Esophagus mucosa (tissue), 1 donor: ENCODE results near the gene TENT5C. TPM values are rescaled to one million over a fixed set of nuclear protein-coding genes. Genes with fewer than 3 reads are reported as not detected.
A peak's percentile ranks its signal among the peaks of the same experiment; 100 is the strongest.

Source experiments
- ATAC-seq: fragments of 200-7000 bp; cut with Tn5 transposase; one replicate; pipeline ENCODE4 v1.9.1; 2020
- total RNA-seq: library from RNA; stranded (reverse); gene quantifications from one replicate; pipeline ENCODE4 v1.2.4, GENCODE V29; 2023
- donor health status: DM: yes; HTN: yes; CAD: no.

TENT5C gene
- total RNA-seq, 1 donor from 2014 or later = 1.1 TPM

- ATAC-seq = no peak
Observed at GRCh38 chr1:117592155-117592554, 13.7 kb upstream of the TENT5C start.

DNA sequence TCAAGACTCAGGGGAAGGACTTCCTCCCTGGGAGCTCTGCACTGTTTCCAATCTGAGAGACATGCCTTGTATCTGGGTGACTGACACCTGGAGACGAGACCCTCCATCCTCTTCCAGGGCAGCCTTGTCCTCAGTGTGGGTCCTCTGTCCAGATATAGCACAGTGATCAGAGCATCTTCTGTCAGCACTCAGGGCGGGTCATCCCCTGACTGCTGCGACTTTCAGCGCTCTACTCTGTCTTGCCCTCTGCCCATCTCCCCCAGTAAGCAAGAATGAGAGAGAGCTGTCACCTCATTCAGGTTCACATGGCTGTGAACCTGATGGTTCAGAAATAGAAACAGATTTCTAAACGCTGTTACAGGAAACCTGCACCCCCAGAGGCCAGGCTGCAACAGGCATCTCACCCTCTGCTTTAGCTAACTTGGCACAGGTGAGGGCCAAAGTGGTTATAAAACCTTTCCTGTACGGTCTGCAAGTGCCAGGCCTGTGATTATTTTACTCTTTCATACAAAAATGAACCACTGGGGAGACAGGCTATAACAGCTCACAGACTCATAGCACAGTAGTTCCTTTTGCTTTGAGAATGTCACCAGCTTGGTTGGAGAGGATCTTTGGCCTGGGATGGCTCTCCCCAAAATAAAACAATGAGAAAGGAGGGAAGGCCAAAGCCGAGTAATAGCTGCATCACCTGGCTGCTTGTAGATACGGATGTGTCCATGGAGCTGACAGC lies 11.4 kb upstream of the TENT5C start:
- ATAC-seq = no peak

GRCh38 chr1:117596023-117596720 lies 9.7 kb upstream of the TENT5C start:
- ATAC-seq = peak; percentile 34

DNA sequence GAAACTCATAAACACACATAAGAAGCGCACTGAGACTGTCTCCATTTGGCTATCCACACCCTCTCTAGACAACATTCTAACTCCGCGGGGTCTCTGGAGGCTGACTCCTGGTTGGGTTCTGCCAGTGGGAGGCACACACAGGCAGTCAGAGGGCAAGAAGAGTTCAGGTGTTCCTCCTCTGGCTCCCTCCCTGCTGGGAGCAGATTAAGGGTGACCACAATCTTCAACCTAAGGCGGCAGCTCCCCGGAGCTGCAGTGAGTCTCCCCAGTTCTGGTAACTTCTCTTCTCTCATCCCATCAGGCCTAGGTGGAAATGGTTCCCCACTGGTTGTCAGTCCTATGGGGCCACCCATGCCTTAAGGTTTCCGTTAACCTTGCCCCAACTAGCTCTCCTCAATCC lies 7.4 kb upstream of the TENT5C start:
- no peak for ATAC-seq

GRCh38 chr1:117599286-117600221 lies 6.3 kb upstream of the TENT5C start:
- no peak for ATAC-seq

GRCh38 chr1:117600325-117600943 lies 5.4 kb upstream of the TENT5C start:
- no peak for ATAC-seq

GRCh38 chr1:117600966-117601365 lies 4.9 kb upstream of the TENT5C start:
- ATAC-seq = no peak

DNA sequence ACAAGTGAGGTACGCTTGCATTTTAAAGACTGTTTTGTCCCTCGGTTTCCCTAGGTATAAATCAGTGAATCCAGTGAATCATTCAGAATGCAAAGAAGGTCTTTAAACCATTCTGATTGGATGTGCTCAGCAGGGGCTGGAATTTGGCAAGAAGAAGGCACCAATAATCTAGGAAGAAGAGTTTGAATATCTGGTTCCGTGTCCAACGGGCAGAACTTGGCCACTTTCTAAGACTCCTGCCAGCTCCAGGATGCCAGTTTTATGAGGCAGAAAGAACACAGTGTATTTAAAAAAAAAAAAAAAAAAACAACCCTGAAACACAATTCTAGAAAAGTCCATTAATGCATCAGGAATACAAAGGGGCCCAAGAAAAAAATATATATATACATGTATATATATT lies 3.0 kb upstream of the TENT5C start:
- ATAC-seq = no peak

DNA sequence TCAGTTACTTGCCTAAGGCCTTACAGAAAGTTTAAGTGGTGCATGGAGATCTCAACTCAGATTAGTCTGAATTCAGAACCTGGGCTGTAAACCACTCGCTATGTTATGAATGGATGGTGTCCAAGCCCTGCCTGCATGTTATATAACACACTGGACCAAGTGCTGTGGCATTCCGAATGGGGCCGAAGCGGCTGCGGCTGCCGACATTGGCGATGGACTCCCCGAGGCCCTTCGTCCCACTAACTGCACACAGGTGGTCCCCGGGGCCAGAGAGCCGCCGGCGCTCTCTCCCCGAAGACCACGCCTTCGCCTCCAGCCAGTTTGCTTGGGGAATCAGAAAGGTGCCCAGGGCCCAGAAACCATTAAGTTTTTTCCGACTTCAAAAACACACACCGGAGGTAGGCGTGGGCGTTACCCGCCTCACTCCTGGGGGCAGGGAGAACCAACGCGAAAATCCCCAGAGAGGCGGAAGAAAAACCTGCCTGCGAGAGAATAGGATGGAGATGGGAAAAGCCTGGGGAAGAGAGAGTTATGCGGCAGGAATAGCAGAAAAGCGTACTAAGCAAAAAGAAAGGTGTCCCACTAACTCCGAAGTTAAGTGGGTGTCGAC lies 579 bp upstream of the TENT5C start:
- peak; percentile 17 for ATAC-seq

DNA sequence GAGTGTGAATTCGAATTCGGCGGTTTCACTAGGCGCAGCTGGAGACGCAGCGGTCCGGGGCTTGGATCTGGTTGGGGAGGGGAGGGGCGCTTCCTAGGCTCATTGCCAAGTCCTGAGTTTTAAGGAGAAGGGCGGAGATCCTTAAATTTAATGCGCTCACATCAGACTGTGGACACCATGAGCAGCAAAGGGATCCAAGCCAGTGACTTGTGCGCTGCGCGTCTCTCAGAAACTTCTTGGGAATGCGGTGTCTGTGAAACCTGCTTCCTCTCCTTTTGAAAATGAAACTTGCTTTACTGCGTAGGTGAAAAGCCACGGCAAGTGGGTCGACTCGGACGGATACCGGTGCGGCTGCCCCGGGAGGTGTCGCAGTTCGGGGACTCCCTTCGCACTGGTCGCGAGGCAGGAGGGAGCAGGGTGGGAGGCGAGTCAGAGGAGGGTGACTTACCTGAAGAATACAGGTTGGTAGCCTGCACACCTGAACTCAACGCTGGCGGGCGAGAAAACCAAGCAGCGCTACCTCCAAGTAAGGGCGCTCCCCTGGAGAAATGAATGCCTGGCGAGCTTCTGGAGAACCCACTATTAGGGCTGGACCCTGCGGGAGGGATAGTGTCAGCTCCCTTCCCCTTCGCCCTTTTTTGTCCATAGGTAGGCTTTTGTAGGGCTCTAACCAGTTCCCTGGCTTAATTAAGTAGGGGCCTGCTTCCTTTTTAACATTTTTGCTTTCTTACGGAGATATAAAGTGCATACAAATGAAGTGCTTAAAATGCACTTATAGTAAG lies 992 bp downstream of the TENT5C start:
- peak; percentile 3 for ATAC-seq

GRCh38 chr1:117607471-117607870 lies 1.6 kb downstream of the TENT5C start:
- no peak for ATAC-seq

DNA sequence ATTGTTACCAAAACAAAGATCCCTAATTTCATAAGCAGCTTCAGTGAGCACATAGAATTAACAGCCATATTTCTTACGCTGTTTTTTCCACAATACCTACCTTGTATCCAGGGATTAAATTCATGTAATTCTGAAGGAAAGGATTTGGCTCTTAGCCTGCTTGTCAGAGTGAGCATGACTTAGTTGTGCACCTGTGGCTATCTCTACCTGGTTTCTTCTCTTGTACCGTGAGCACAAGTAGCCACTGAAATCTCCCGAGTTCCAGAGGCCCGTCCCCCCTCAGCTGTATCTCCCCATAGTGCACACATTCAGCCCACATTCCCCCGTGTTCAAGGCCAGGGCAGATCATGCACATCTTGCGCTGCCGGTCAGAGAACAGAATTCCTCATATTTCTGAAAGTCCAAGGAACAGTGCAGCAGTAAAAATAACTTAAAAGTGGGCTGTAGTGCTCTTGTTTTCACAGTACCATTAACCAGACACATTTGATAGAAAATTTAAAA lies 2.3 kb downstream of the TENT5C start:
- ATAC-seq = no peak

DNA sequence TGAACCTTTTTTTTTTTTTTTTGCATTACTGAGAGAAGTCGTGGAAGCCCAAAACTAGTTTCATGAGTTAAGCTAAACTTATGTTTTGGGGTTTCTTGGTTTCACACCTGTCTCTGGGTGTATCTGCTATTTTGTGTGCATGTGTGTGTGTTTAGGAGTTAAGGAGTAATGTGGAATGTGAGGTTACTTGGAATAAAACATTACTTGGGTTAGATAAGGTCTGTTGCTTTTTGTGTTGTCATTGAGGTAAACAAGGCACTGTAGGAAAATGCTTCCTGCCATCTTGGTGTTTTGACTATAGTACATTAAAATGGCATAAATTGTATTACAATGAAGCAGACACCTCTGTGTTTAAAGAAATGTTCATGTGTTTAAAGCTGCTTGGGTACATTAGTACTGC lies 2.9 kb downstream of the TENT5C start:
- ATAC-seq = no peak

- ATAC-seq = no peak
Observed at GRCh38 chr1:117609471-117609911, 3.6 kb downstream of the TENT5C start.

DNA sequence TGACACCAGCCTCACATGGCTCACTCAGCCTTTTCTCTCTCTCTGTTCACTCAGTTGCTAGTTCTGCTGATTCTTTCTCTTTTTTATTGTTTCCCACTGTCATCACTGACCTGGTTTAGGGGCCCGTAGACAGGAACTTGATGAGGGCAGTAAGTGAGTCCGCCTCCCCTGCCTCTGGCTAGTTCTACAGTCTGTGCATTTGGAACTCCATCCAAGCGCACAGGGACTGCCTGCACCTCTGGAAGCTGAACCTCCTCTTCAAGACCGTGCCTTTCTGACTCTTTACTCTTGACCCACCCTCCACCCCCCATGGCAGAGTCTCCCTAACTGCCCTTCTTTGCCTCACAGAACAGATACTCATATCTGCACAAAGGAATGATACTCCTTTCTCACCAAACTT lies 4.2 kb downstream of the TENT5C start:
- ATAC-seq = no peak

DNA sequence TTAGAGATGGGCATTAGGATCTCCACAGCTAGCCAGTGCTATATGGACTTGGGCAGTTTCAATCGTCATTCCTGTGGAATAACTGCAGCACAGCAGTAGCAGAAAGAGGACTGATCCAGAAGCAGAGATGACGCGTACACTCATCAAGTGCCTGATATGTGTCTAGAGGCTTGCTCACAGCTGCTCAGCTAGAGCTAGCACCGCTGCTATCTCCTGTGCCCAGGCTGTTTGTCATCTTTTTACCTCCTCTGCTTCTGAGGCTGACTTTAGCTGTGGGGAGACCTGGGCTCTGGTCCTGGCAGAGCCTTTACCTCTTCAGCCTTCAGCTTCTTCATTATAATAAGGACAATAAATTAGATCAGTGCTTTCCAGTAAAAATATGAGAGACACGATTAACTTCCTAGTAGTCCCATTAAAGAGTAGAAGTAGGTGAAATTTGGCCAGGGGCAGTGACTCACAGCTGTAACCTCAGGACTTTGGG lies 5.3 kb downstream of the TENT5C start:
- no peak for ATAC-seq

GRCh38 chr1:117611894-117612483 lies 6.1 kb downstream of the TENT5C start:
- ATAC-seq = no peak

GRCh38 chr1:117612517-117613248 lies 6.8 kb downstream of the TENT5C start:
- peak; percentile 76 for ATAC-seq

DNA sequence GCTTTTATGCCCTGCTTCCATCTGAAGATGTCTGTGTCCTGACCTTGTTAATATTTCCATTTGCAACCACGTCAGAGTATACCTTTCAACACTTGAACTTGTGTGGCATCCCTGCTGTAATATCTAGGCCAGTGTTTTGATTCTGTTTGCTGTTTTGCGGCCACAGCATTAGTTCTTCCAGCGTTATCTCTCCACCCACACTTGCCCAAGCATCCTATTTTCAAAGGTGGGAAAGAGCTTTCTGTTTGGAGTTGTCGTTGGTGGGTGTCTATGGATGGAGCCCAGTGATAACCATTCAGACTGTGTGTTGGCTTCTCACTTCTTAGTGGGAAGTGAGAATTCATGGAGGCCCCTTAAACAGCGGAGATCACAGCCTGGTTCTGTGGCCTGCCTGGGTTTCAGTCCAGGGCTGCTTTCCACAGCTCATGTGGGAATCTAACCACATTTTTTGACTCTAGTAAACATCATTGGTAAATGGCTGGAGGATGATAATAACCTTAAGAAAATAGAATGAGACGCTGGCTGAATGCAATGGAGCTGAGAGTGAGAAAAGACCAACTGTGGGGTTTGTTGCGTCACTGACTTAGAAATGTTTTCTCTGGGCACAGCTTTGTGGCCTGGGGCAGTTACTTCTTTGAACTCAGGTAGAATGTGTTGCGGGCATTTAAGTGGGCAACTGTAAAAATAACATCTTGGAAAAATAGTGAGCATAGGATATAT lies 7.6 kb downstream of the TENT5C start:
- ATAC-seq = no peak
